Hepatocyte (in vitro differentiated cells): ENCODE data around the gene TAOK3.

Experiments
- CTCF ChIP-seq: fragments of 200-600 bp; sonication (generic); IDR thresholded peaks from 2 replicates; pipeline ENCODE4 v1.5.1; 2016; ENCODE audit warnings: antibody characterized with exemption, mild to moderate bottlenecking; ENCODE audit not compliant: poor library complexity
- EZH2 ChIP-seq: fragments of 200-600 bp; sonication (generic); IDR thresholded peaks from 2 replicates; pipeline ENCODE4 v1.6.1; 2016; ENCODE audit warnings: antibody characterized with exemption, mild to moderate bottlenecking, borderline replicate concordance

- TF ChIP-seq EZH2 (no peak), CTCF (no peak)
Observed at GRCh38 chr12:118397708-118398440, 25.2 kb upstream of the TAOK3 start.
